HepG2 (cell line): Measurements from ENCODE around the gene KIAA1958. TPM values are rescaled to one million over a fixed set of nuclear protein-coding genes. Genes with fewer than 3 reads are reported as not detected.
A peak's percentile ranks its signal among the peaks of the same experiment; 100 is the strongest.

Source experiments
- CBX2 ChIP-seq, 2 experiments: fragments of 200-600 bp in 1 of 2; sonication (generic); formaldehyde crosslinking in 1 of 2; IDR thresholded peaks; 2 replicates each; pipeline versions ENCODE4 v1.7.0 to v1.8.1; 2018 to 2022; ENCODE audit warnings: low read depth in 2 of 2, low read length in 1 of 2, mild to moderate bottlenecking in 1 of 2, missing genetic modification reagents in 1 of 2
- CC2D1A ChIP-seq: sonication (generic); formaldehyde crosslinking; IDR thresholded peaks from 2 replicates; pipeline ENCODE4 v1.8.1; 2023; ENCODE audit warnings: mild to moderate bottlenecking, missing genetic modification reagents
- ELF4 ChIP-seq: sonication (generic); formaldehyde crosslinking; IDR thresholded peaks from 2 replicates; pipeline ENCODE4 v1.5.0; 2020; ENCODE audit warnings: missing genetic modification reagents, mild to moderate bottlenecking, moderate library complexity, borderline replicate concordance
- KLF9 ChIP-seq: IDR thresholded peaks from 2 replicates; pipeline ENCODE4 v1.6.1; 2016; ENCODE audit warnings: low read depth
- MAFF ChIP-seq: IDR thresholded peaks from 2 replicates; pipeline ENCODE4 v1.6.1; 2011; ENCODE audit warnings: low read depth, low read length, improper control_type of control experiment
- MIER3 ChIP-seq: IDR thresholded peaks from 2 replicates; pipeline ENCODE4 v1.6.1; 2016; ENCODE audit warnings: missing compliant biosample characterization, borderline replicate concordance
- MIXL1 ChIP-seq: IDR thresholded peaks from 2 replicates; pipeline ENCODE4 v1.6.1; 2016
- NFE2 ChIP-seq: sonication (generic); formaldehyde crosslinking; IDR thresholded peaks from 2 replicates; pipeline ENCODE4 v1.4.0; 2020; ENCODE audit warnings: missing genetic modification reagents
- NFYB ChIP-seq: sonication (generic); formaldehyde crosslinking; IDR thresholded peaks from 2 replicates; pipeline ENCODE4 v1.4.0; 2020; ENCODE audit warnings: missing genetic modification reagents
- PATZ1 ChIP-seq: sonication (generic); formaldehyde crosslinking; IDR thresholded peaks from 2 replicates; pipeline ENCODE4 v1.4.0; 2020; ENCODE audit warnings: missing genetic modification reagents
- PHB2 ChIP-seq: fragments of 450-650 bp; IDR thresholded peaks from 2 replicates; pipeline ENCODE4 v1.6.1; 2018; ENCODE audit not compliant: partially characterized antibody
- PRMT3 ChIP-seq: sonication (generic); formaldehyde crosslinking; IDR thresholded peaks from 2 replicates; pipeline ENCODE4 v1.8.1; 2022; ENCODE audit warnings: low read depth, mild to moderate bottlenecking, moderate library complexity, missing genetic modification reagents, borderline replicate concordance
- RBM22 ChIP-seq: fragments of 200-400 bp; formaldehyde crosslinking; optimal IDR thresholded peaks from 2 replicates; pipeline ENCODE3; 2017; ENCODE audit warnings: mild to moderate bottlenecking, low read length, moderate library complexity
- RFX1 ChIP-seq: fragments of 450-650 bp; IDR thresholded peaks from 2 replicates; pipeline ENCODE4 v1.6.1; 2017
- SOX13 ChIP-seq, 3 experiments: fragments of 450-650 bp in 1 of 3; sonication (generic) in 1 of 3; formaldehyde crosslinking in 1 of 3; IDR thresholded peaks in 2 of 3; conservative IDR thresholded peaks in 1 of 3; 2 replicates each; pipeline versions ENCODE4 v1.5.0 to v1.6.1; 2016 to 2020; ENCODE audit warnings: antibody characterized with exemption in 1 of 3, mild to moderate bottlenecking in 1 of 3, missing compliant biosample characterization in 1 of 3, missing genetic modification reagents in 1 of 3, moderate library complexity in 1 of 3
- SP2 ChIP-seq: sonication (generic); formaldehyde crosslinking; IDR thresholded peaks from 2 replicates; pipeline ENCODE4 v1.5.1; 2020; ENCODE audit warnings: mild to moderate bottlenecking, missing genetic modification reagents
- SSRP1 ChIP-seq: IDR thresholded peaks from 2 replicates; pipeline ENCODE4 v1.6.1; 2016; ENCODE audit warnings: control low read depth
- TBX2 ChIP-seq: sonication (generic); formaldehyde crosslinking; IDR thresholded peaks from 2 replicates; pipeline ENCODE4 v1.5.0; 2020; ENCODE audit warnings: missing genetic modification reagents, mild to moderate bottlenecking, borderline replicate concordance
- THAP7 ChIP-seq: sonication (generic); formaldehyde crosslinking; IDR thresholded peaks from 2 replicates; pipeline ENCODE4 v1.8.1; 2023; ENCODE audit warnings: mild to moderate bottlenecking, missing genetic modification reagents
- ZBTB20 ChIP-seq: sonication (generic); formaldehyde crosslinking; IDR thresholded peaks from 2 replicates; pipeline ENCODE4 v1.8.1; 2023; ENCODE audit warnings: missing genetic modification reagents, low read depth, mild to moderate bottlenecking, borderline replicate concordance
- ZFP62 ChIP-seq: sonication (generic); formaldehyde crosslinking; IDR thresholded peaks from 2 replicates; pipeline ENCODE4 v1.4.0; 2020; ENCODE audit warnings: missing genetic modification reagents
- ZMYM4 ChIP-seq: sonication (generic); formaldehyde crosslinking; IDR thresholded peaks from 2 replicates; pipeline ENCODE4 v1.8.1; 2023; ENCODE audit warnings: mild to moderate bottlenecking, missing genetic modification reagents
- ZNF331 ChIP-seq: sonication (generic); formaldehyde crosslinking; IDR thresholded peaks from 2 replicates; pipeline ENCODE4 v1.4.0; 2020; ENCODE audit warnings: missing genetic modification reagents
- ZNF616 ChIP-seq: sonication (generic); formaldehyde crosslinking; IDR thresholded peaks from 2 replicates; pipeline ENCODE4 v1.5.0; 2020; ENCODE audit warnings: low read depth, mild to moderate bottlenecking, missing genetic modification reagents
- ZNF652 ChIP-seq: IDR thresholded peaks from 2 replicates; pipeline ENCODE4 v1.6.1; 2016; ENCODE audit warnings: low read depth, borderline replicate concordance
- polyA plus RNA-seq, 8 experiments: library from polyadenylated mRNA; depleted of rRNA in 3 of 8; stranded (reverse) in 7 of 8; unstranded in 1 of 8; fragments of >200 nt; fragmentation: Illumina TruSeq in 4 of 8; extraction: Trizol in 4 of 8; gene quantifications; 2 replicates each; pipeline versions ENCODE4 v1.2.1 to v1.2.3, GENCODE V29; 2011 to 2016; ENCODE audit warnings: low read depth in 4 of 8, missing spikeins in 1 of 8, mixed read lengths in 1 of 8; ENCODE audit not compliant: insufficient read depth in 1 of 8
- total RNA-seq, 5 experiments: library from RNA; depleted of rRNA; stranded (reverse); fragments of >200 nt; fragmentation: Illumina TruSeq; extraction: Trizol; gene quantifications; 2 replicates each; pipeline ENCODE4 v1.2.3, GENCODE V29; 2016; ENCODE audit warnings: low read depth in 1 of 5
- TF ChIP-seq, protein P1 (sequence below): IDR thresholded peaks from 2 replicates; pipeline ENCODE4 v1.6.1; 2016; ENCODE audit warnings: missing genetic modification reagents, missing compliant biosample characterization
- TF ChIP-seq, protein P2 (sequence below): sonication (generic); formaldehyde crosslinking; IDR thresholded peaks from 2 replicates; pipeline ENCODE4 v1.8.1; 2023; ENCODE audit warnings: mild to moderate bottlenecking, inconsistent platforms, moderate library complexity, missing genetic modification reagents, borderline replicate concordance

The KIAA1958 gene
- total and polyA plus RNA-seq, 2 of the 13 experiments (the other 11 are each of a cell fraction or from before 2014, with no cell fraction given), result 8.5 to 10.3 TPM

- TF ChIP-seq SOX13 (IDR thresholded peaks at IDR 0.05) (no peak), SOX13 (CRISPR knock-in tag; conservative IDR thresholded peaks at IDR 0.05 in 1 of 2, IDR thresholded peaks at IDR 0.05 in 1 of 2) (peak in 1 of 2 experiments; percentile 83; a peak in 2 of 4 replicates), MIXL1 (CRISPR knock-in tag) (peak; percentile 48; the same call in 1 of the 2 replicates), RBM22 (no peak), ZBTB20 (CRISPR knock-in tag) (no peak), ZMYM4 (CRISPR knock-in tag) (peak; percentile 41; the same call in 1 of the 2 replicates), NFYB (CRISPR knock-in tag) (no peak), MIER3 (CRISPR knock-in tag) (peak; percentile 54; the same call in 1 of the 2 replicates), PHB2 (no peak), MAFF (0 out of 2 replicates have a peak, but pooled peaks have one; percentile 1), ZNF616 (CRISPR knock-in tag) (no peak), CC2D1A (CRISPR knock-in tag) (no peak), NFE2 (CRISPR knock-in tag) (no peak), PRMT3 (CRISPR knock-in tag) (no peak), ZNF331 (CRISPR knock-in tag) (peak; percentile 83), KLF9 (CRISPR knock-in tag) (no peak), PATZ1 (peak; percentile 39; the same call in 1 of the 2 replicates), SSRP1 (CRISPR knock-in tag) (0 out of 2 replicates have a peak, but pooled peaks have one; percentile 74), CBX2 (IDR thresholded peaks at IDR 0.05; ENCODE audit: low read depth, low read length) (no peak), CBX2 (CRISPR knock-in tag; IDR thresholded peaks at IDR 0.05; ENCODE audit: low read depth) (no peak), ZFP62 (CRISPR knock-in tag) (no peak), RFX1 (no peak), THAP7 (no peak), ELF4 (CRISPR knock-in tag) (no peak), ZNF652 (CRISPR knock-in tag) (no peak), TBX2 (no peak), SP2 (CRISPR knock-in tag) (no peak)
- TF ChIP-seq, protein P1, sequence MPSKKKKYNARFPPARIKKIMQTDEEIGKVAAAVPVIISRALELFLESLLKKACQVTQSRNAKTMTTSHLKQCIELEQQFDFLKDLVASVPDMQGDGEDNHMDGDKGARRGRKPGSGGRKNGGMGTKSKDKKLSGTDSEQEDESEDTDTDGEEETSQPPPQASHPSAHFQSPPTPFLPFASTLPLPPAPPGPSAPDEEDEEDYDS (CRISPR knock-in tag), result no peak
- TF ChIP-seq, protein P2, sequence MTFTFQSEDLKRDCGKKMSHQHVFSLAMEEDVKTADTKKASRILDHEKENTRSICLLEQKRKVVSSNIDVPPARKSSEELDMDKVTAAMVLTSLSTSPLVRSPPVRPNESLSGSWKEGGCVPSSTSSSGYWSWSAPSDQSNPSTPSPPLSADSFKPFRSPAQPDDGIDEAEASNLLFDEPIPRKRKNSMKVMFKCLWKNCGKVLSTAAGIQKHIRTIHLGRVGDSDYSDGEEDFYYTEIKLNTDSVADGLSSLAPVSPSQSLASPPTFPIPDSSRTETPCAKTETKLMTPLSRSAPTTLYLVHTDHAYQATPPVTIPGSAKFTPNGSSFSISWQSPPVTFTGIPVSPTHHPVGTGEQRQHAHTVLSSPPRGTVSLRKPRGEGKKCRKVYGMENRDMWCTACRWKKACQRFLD (CRISPR knock-in tag), result no peak
Observed at GRCh38 chr9:112496074-112496722, 9.6 kb downstream of the KIAA1958 start (continued).
